Stimulated activated CD4-positive, alpha-beta T cell treated with anti-CD3 and anti-CD28 coated beads, Interleukin-12 subunit alpha, Interleukin-12 subunit beta, amount 100 ng/mL, for 4 hours (primary cell): ENCODE measurements around the gene PI16.
"Not testable (repeated sequence)": the region's sequence is repeated elsewhere in the genome, so short reads cannot be mapped to it uniquely, and the experiment has no call there.

Experiments
- DNase-seq: peaks from one replicate; pipeline ENCODE4 v3.0.0-alpha.2; 2020

PI16 gene

DNA sequence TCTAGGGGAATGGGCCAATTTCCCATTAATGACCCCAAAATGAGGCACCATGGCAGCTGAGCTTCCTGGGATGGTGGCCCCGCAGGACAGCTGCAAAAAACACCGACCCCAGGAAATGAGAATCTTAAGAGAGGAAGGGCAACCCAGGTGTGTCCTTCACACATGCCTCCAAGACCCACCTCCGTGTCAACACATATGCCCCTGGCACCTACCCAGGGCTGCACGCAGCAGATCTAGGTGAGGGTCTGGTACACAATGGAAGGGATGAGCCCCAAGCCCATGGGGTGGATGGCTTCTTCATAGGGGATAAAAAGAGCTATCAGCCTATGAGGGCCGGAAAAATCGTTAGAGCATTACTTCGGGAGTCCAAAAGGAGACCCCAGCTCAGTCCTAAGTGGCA lies 22.0 kb downstream of the PI16 start:
- no peak for DNase-seq

DNA sequence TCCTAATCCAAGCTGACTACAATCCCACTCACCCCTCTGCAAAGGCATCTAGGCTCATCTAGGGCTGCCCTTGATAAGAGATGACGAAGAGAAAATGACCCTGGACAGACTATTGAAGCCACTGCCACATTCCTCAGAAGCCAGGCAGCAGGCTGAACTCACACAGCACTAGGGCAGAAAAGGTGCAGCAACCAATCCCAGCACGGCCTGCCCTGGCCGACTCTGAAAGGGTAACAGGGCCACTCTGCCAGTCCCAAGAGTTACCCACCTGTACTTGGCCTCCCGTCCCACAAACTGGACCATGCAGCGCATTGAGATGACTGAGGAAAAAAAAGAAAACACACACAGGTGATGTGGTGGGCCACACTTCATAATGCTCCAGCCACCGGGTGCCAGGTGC lies 22.4 kb downstream of the PI16 start:
- DNase-seq: no peak

GRCh38 chr6:36977470-36977941 lies 23.0 kb downstream of the PI16 start:
- no peak for DNase-seq

DNA sequence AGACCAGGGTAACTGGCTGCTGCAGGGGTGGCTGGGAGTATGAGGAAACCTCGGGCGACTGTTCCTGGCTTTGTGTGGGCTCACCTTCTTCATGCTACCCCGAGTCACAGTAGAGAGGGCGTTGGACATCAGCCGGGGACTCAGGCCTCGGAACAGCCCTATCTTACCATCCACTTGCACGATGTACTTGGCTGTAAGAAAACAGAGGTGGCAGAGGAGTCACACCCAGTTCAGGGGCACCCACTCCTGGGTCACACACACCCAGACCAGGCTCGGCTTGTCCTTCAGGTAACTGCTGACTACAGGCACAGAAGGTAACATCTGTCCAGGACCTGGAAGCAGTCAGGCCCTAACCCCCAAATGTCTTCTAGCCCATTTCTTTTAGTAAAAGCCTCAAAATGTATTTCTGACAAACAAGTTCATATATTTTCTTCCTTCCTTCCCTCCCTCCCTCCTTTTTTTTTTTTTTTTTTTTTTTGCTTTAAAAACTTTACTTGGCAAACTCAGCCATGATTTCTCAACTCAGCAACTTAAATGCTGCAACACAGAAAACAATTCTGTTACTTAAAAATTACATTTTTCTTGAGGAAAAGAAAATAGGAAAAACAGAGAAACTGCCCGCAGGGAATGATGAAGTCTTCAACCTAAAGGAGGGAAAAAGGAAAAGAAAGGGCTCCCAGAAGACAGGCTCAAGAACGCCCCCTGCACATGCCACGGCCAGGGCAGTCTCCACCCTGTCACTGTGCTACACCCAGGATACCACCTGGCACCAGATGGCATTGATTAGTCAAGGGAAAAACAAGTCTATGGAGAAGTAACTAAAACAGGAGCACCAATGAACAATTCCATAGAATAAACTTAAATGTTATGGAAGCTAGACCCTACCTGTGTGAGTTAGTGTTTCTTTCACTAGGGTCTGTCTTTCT lies 24.1 kb downstream of the PI16 start:
- DNase-seq: no peak

GRCh38 chr6:36979347-36979742 lies 24.8 kb downstream of the PI16 start:
- no peak for DNase-seq

- DNase-seq: no peak
These were observed 25.6 kb downstream of the PI16 start for GRCh38 chr6:36980129-36980528.

DNA sequence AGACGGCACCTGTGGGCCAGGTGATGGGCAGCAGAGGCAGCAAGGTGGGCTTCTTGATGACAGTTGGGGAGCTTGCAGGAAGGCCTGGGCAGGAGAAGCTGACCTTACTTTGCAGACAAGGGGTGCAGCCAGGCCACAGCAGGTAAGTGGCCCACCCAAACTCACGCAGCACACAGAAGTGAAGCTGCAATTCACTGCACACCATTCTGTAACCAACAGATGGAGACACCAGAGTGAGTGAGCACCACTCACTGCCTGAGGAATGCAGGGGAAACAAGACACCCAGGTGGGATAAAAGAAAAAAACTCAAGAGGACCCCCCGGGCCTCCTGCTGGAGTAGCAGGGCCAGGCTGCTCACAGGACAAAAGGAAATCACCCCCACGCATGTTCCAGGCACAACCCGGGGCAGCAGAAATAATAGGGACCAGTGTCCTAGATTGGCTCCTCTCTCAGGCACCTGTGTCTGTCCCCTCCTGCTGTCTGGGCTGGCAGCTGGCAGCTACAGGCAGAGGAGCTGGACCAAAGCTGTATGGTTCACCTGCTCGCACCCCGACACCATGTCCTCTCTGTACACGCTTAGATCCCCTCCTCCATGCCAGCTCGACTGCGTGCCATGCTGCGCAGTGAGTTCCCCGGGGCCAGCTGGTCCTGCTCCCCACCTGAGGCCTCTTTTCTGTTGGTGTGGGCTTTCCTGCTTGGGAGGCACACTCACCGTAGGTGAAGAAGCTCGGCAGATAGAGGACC lies 26.5 kb downstream of the PI16 start:
- no peak for DNase-seq

GRCh38 chr6:36983538-36983937 lies 29.0 kb downstream of the PI16 start:
- no peak for DNase-seq

- DNase-seq: peak; percentile 37
These were observed 30.3 kb downstream of the PI16 start for GRCh38 chr6:36984581-36985416.

GRCh38 chr6:36985417-36985807 lies 30.9 kb downstream of the PI16 start:
- DNase-seq: no peak

GRCh38 chr6:36985808-36986703 lies 31.5 kb downstream of the PI16 start, which contains the start of gene MTCH1:
TSS of gene MTCH1 (minus strand) at chr6:36986196. CDS start at chr6:36986173, 23 bp downstream.
- peak; percentile 83 for DNase-seq

GRCh38 chr6:36986704-36987047 lies 32.1 kb downstream of the PI16 start:
- no peak for DNase-seq

DNA sequence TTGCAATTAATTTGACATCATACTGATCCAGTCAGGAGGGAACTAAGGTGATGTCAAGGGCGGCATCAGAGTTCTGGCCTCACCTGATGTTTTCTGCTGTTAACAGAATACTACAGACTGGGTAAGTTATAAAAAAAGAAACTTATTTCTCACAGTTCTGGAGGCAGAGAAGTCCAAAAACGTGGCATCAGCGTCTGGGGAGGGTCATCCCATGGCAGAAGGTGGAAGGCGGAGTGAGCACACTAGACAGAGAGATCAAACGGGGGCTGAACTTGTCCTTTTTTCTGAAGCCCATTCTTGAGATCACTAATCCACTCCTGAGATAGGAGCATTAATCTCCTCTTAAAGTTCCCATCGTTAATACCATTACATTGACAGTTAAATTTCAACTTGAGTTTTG lies 34.7 kb downstream of the PI16 start:
- DNase-seq: no peak

GRCh38 chr6:36990401-36990800 lies 35.9 kb downstream of the PI16 start:
- not testable (repeated sequence) for DNase-seq

DNA sequence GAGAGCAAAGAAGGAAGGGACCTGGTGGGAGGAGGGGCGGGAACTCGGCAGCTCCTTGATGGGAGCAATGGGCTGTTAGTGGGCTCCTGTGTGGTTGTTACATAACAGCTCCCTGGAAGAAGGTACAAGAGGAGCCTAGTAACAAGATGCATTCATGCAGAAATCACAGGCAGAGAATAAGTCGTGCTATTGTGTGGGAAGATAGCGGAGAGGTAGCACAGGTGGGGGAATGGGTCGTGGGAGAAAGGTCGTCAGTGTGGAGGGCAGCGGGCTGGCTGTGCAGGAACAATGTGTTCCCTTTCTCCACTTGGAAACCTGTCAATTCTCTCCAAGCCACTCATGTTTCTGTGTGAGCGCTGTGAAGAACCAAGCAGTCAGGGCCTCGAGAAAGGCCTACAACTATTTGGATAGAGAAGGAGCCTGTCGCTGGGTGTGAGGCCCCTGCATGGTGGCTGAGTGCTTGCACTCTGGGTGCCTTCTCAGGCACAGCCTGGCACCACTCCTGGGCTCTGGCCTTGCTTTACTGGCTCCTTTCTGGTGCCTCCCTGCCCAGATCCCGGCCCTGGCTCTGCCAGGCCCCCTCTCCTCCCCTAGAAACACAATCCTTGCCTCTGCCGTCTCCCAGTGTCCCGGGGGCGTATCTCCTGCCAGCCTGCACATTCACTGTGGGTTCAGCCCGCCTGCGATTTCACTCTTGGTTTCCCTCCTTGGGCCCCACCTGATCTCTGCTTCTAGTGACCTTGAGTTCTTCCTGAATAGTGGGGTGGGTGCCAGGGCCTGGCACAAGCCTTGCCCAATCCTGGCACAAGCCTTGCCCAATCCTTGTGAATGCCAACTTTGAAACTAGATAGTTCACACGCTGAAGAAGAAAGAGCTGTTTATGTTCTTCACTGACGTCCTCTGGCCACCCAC lies 43.5 kb downstream of the PI16 start:
- DNase-seq: no peak

GRCh38 chr6:36998723-36999038 lies 44.1 kb downstream of the PI16 start:
- DNase-seq: no peak

- no peak for DNase-seq
These were observed 44.7 kb downstream of the PI16 start for GRCh38 chr6:36999061-36999750.

DNA sequence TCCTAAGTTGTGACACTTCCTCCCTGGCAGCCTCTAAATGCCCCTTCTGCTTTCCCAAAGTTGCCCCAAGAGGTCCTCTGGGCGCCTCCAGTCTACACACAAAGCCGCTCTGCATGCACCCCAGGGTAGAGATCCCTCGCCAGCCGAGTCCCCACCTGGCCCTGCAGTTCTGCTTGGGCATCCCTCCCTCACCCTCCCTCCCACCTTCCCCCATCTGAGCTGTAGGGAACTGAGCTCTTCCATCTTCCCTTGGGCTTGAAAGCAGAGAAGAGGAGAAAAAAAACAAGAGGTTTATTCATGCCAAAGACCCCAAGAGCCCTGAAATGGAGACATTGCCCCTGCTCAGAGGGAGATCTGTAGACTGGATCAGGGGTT lies 45.2 kb downstream of the PI16 start:
- DNase-seq: no peak

DNA sequence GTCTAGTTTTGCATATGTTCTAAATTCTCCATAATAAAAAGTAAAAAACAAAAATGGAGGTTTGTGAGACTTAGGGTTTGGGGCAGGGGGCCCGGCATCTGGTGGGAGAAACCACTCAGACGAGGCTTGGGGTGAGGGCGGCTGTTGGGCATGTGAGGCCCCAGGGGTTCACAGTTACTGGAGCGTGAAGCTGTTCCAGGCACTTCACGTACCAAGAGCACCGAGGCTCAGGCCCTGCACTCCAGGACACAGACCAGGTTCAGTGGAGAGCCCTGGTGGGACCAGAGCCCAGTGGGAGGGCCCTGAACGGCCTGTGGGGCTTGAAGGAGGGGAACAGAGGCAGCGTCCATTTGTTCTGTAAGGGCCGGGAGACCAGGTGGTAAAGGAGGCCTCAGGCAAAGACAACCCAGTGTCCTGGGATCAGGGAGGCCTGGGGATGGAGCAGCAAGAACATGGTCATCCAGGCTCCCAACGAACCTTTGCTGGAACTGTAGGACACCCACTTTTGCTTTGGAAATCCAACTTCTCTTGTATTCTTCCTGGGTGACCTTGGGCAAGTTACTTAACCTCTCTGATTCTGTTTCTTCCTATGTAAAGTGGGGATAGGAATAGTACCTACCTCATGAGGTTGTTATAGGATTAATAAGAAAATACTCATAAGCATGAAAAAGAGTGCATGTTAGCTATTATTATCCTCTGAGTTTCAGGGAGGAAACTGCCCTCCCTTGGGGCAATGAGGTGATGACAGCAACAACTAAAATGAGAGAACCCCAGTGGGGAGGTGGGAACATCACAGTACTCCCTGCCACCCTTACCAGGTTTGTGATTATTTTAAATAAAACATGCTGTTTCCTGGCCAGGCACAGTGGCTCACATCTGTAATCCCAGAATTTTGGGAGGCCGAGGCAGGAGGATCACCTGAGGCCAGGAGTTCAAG lies 49.8 kb downstream of the PI16 start:
- no peak for DNase-seq
